ENCODE measurements around the gene SLC30A7. TPM values are rescaled to one million over a fixed set of nuclear protein-coding genes. Genes with fewer than 3 reads are reported as not detected.
"Not testable (repeated sequence)": the region's sequence is repeated elsewhere in the genome, so short reads cannot be mapped to it uniquely, and the experiment has no call there.

The SLC30A7 gene
- total RNA-seq, 1 donor from 2014 or later, result 28.2 TPM

- Mint-ChIP-seq H3K36me3 (ENCODE audit: insufficient read depth) (peaks cover 45% of the 10 kb centered on the region), H3K9me3 (ENCODE audit: low read depth) (peaks cover 25% of the 10 kb centered on the region), H3K27ac (peak overlapping the region; percentile 60), H3K4me1 (ENCODE audit: low read depth) (peaks cover 18% of the 10 kb centered on the region)
- not testable (repeated sequence) for DNase-seq (ENCODE audit: low spot score, unreplicated experiment); H3K27me3 Mint-ChIP-seq; H3K4me3 Mint-ChIP-seq (ENCODE audit: low read depth)
Measured at GRCh38 chr1:100948721-100949405, 53.0 kb downstream of the SLC30A7 start.

DNA sequence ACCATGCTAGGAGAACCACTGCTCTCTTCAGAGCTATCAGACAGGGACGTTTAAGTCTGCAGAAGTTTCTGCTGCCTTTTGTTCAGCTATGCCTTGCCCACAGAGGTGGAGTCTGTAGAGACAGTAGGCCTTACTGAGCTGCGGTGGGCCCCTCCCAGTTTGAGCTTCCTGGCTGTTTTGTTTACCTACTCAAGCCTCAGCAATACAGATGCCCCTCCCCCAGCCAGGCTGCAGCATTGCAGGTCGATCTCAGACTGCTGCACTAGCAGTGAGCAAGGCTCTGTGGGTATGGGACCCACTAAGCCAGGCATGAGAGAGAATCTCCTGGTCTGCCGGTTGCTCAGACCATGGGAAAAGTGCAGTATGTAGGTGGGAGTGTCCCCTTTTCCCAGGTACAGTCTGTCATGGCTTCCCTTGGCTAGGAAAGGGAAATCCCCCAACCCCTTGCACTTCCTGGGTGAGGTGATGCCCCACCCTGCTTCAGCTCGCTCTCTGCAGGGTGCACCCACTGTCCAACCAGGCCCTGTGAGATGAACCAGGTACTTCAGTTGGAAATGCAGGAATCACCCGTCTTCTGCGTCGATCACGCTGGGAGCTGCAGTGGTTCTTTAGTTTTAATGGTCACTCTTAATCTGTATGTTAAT lies 53.7 kb downstream of the SLC30A7 start:
- peaks cover 44% of the 10 kb centered on the region for H3K36me3 Mint-ChIP-seq (ENCODE audit: insufficient read depth)
- peaks cover 18% of the 10 kb centered on the region for H3K4me1 Mint-ChIP-seq (ENCODE audit: low read depth)
- not testable (repeated sequence) for H3K27me3 Mint-ChIP-seq; H3K4me3 Mint-ChIP-seq (ENCODE audit: low read depth)
- peak overlapping the region; percentile 60 for H3K27ac Mint-ChIP-seq
- H3K9me3 Mint-ChIP-seq (ENCODE audit: low read depth), result peaks cover 25% of the 10 kb centered on the region
- peak; percentile 51 for DNase-seq (ENCODE audit: low spot score, unreplicated experiment)

DNA sequence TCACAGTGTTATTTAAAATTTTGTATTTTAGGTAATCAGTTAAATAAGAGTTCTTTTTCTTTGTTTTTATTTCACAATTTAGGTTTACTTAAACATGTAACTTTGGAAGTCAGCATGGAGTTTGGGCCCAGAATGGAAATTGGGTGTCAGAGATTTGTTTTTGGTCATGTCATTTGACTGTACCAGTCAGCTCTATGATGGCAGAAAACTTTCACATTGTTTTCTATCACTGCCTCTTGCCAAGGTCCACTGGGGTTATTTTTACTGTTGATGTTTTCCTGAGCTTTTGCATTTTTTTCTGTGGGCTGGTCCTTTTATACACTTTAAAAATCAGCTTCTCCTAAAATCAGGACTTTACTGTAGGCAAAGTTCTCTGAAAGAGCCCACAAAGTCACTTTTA lies 54.4 kb downstream of the SLC30A7 start:
- peaks cover 18% of the 10 kb centered on the region for H3K4me1 Mint-ChIP-seq (ENCODE audit: low read depth)

DNA sequence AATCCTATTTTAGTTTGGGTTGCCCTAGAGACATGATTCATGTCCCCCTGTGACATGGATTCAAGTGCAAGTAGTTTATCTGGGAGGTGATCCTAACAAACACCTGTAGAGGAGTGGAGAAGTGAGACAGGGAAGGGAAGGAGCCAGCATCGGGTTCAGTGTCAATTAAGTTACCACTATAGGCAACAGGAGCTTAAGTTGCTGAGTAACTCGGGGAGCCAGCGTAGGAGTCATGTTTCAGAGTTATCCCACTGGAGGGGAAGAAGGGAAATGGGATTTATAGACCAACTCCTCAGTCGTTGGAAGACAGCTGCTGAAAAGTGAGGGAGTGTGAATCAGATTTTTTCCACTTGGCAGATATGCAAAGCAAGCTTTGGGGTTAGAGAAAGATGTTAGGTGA lies 54.9 kb downstream of the SLC30A7 start:
- H3K27me3 Mint-ChIP-seq, result no peaks in the 10 kb centered on the region

More for the DNA sequence above, 54.4 kb downstream of the SLC30A7 start:
- H3K27me3 Mint-ChIP-seq, result no peaks in the 10 kb centered on the region
- H3K9me3 Mint-ChIP-seq (ENCODE audit: low read depth), result peaks cover 25% of the 10 kb centered on the region
- no peak overlapping the region for H3K27ac Mint-ChIP-seq
- DNase-seq (ENCODE audit: low spot score, unreplicated experiment), result no peak
- H3K36me3 Mint-ChIP-seq (ENCODE audit: insufficient read depth), result peaks cover 40% of the 10 kb centered on the region
- no peak overlapping the region for H3K4me3 Mint-ChIP-seq (ENCODE audit: low read depth)
- TF ChIP-seq, protein P1, sequence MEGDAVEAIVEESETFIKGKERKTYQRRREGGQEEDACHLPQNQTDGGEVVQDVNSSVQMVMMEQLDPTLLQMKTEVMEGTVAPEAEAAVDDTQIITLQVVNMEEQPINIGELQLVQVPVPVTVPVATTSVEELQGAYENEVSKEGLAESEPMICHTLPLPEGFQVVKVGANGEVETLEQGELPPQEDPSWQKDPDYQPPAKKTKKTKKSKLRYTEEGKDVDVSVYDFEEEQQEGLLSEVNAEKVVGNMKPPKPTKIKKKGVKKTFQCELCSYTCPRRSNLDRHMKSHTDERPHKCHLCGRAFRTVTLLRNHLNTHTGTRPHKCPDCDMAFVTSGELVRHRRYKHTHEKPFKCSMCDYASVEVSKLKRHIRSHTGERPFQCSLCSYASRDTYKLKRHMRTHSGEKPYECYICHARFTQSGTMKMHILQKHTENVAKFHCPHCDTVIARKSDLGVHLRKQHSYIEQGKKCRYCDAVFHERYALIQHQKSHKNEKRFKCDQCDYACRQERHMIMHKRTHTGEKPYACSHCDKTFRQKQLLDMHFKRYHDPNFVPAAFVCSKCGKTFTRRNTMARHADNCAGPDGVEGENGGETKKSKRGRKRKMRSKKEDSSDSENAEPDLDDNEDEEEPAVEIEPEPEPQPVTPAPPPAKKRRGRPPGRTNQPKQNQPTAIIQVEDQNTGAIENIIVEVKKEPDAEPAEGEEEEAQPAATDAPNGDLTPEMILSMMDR (IDR thresholded peaks at IDR 0.05; ENCODE audit: unreplicated experiment), result no peak

DNA sequence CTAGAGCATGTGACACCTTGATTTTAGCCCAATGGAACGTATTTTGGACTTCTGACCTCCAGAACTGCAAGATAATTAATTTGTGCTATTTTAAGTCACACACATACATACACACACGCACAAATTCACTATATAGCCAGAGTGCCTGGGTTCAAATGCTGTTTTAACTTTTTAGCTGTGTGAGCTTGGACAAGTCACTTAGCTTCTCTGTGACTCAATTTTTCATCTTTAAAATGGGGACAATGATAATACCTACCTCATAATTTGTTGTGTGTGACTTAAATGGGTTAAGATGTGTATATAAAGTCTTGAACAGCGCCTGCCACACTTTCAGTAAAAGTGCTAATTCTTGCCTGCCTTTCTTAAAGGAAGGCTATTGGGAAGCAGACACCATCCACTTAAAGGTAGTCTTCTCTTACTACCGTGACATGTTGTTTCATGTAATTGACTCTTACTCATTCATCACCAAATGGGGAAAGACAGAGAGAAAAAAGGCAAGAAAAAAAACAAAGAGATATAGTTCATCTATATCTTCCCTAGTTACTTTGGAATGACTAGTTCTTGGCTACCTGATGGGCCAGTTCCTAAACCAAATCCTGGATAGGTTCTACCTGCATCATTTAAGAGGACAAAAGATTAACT lies 56.3 kb downstream of the SLC30A7 start:
- Mint-ChIP-seq H3K27me3 (no peaks in the 10 kb centered on the region), H3K36me3 (ENCODE audit: insufficient read depth) (peaks cover 26% of the 10 kb centered on the region), H3K9me3 (ENCODE audit: low read depth) (peaks cover 19% of the 10 kb centered on the region), H3K4me1 (ENCODE audit: low read depth) (peaks cover 18% of the 10 kb centered on the region), H3K27ac (no peak overlapping the region), H3K4me3 (ENCODE audit: low read depth) (no peak overlapping the region)
- DNase-seq (ENCODE audit: low spot score, unreplicated experiment), result no peak
- TF ChIP-seq, protein P1 (IDR thresholded peaks at IDR 0.05; ENCODE audit: unreplicated experiment), result no peak

More for the DNA sequence above, 54.9 kb downstream of the SLC30A7 start:
- no peak overlapping the region for H3K4me3 Mint-ChIP-seq (ENCODE audit: low read depth)
- peaks cover 18% of the 10 kb centered on the region for H3K4me1 Mint-ChIP-seq (ENCODE audit: low read depth)
- TF ChIP-seq, protein P1 (IDR thresholded peaks at IDR 0.05; ENCODE audit: unreplicated experiment), result no peak
- peak overlapping the region; percentile 50 for H3K27ac Mint-ChIP-seq
- peaks cover 25% of the 10 kb centered on the region for H3K9me3 Mint-ChIP-seq (ENCODE audit: low read depth)
- H3K36me3 Mint-ChIP-seq (ENCODE audit: insufficient read depth), result peaks cover 40% of the 10 kb centered on the region
- DNase-seq (ENCODE audit: low spot score, unreplicated experiment), result no peak

DNA sequence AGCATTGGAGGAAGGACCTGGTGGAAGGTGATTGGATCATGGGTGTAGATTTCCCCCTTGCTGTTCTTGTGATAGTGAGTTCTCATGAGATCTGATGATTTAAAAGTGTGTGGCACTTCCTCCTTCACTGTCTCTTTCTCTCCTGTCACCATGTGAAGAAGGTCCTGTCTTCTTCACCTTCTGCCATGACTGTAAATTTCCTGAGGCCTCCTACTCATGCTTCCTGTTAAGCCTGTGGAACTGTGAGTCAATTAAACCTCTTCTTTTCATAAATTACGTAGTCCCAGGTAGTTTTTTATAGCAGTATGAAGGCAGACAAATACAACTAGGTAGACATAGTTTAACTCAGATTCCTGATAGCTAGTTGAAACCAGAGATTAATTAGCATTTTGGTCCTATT lies 57.1 kb downstream of the SLC30A7 start:
- peaks cover 18% of the 10 kb centered on the region for H3K4me1 Mint-ChIP-seq (ENCODE audit: low read depth)

More for the DNA sequence above, 57.1 kb downstream of the SLC30A7 start:
- H3K9me3 Mint-ChIP-seq (ENCODE audit: low read depth), result peaks cover 11% of the 10 kb centered on the region
- DNase-seq (ENCODE audit: low spot score, unreplicated experiment); H3K27me3 Mint-ChIP-seq; H3K4me3 Mint-ChIP-seq (ENCODE audit: low read depth): not testable (repeated sequence)
- peaks cover 18% of the 10 kb centered on the region for H3K36me3 Mint-ChIP-seq (ENCODE audit: insufficient read depth)
- peak overlapping the region; percentile 18 for H3K27ac Mint-ChIP-seq

Data from progenitor cell of endocrine pancreas (in vitro differentiated cells).